ENCODE data around the gene FGF1. TPM values are rescaled to one million over a fixed set of nuclear protein-coding genes. Genes with fewer than 3 reads are reported as not detected.

Gene FGF1
- total RNA-seq, 1 donor from 2014 or later = 0.20 TPM

- no peak for DNase-seq (ENCODE audit: low read depth in 2 of 2)
Observed at GRCh38 chr5:142544071-142544753, 141.7 kb downstream of the FGF1 start.

GRCh38 chr5:142542906-142543305 is 143.0 kb downstream of the FGF1 start:
- DNase-seq (ENCODE audit: low read depth in 2 of 2) = peak; percentile 58 to 85

Other genes with a start within 250 kb of the FGF1 start
- gene ARHGAP26, start 84.3 kb upstream of the FGF1 start, total RNA-seq = 15.7 and 34.5 TPM in 2 replicates